Measurements from ENCODE around the gene KRTAP5-5.

DNA sequence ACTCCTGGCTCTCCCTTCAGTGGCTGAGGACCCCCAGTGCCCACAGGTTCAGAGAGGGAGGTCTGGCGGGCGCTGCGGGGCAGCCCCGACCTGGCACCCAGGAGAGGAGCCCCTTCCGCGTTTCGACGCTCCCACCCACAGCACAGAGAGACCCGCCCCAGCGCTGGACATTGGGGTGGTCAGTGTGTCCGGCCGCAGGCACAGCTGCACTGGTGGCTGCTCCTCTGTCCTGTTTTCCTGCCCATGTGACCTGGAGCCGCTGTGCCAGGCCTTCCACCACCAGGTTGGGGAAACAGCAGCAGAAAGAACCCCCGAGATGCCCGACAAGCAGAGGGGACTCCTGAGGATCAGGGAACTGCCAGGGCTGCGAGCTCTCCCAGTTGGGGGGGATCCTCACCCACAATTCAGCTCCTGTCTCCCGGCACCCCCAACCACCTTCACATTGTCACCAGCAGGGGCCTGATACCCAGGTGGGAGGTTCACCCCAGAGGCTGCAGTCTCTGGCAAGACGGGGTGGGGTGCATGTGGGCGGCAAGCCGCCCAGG is 13.6 kb downstream of the KRTAP5-5 start:
- no peak for TF ChIP-seq EP300 (IDR thresholded peaks at IDR 0.05)
- TF ChIP-seq, protein P1, sequence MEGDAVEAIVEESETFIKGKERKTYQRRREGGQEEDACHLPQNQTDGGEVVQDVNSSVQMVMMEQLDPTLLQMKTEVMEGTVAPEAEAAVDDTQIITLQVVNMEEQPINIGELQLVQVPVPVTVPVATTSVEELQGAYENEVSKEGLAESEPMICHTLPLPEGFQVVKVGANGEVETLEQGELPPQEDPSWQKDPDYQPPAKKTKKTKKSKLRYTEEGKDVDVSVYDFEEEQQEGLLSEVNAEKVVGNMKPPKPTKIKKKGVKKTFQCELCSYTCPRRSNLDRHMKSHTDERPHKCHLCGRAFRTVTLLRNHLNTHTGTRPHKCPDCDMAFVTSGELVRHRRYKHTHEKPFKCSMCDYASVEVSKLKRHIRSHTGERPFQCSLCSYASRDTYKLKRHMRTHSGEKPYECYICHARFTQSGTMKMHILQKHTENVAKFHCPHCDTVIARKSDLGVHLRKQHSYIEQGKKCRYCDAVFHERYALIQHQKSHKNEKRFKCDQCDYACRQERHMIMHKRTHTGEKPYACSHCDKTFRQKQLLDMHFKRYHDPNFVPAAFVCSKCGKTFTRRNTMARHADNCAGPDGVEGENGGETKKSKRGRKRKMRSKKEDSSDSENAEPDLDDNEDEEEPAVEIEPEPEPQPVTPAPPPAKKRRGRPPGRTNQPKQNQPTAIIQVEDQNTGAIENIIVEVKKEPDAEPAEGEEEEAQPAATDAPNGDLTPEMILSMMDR (IDR thresholded peaks at IDR 0.05) = no peak
- no peak for TF ChIP-seq POLR2A (IDR thresholded peaks at IDR 0.05; ENCODE audit: low read depth)
- no peak for TF ChIP-seq POLR2AphosphoS5 (IDR thresholded peaks at IDR 0.05)

Measured in esophagus muscularis mucosa (tissue), 4 donors.